Brain microvascular endothelial cell (primary cell): ENCODE measurements around the gene SF3A2.

Source experiments
- DNase-seq: peaks from one replicate; pipeline ENCODE4 v3.0.0-alpha.2; 2020
- H3K27ac ChIP-seq: fragments of 250-450 bp; sonication (Bioruptor Pico); 2 replicates; pipeline ENCODE4 v1.5.1; 2020; ENCODE audit warnings: mild to moderate bottlenecking, moderate library complexity
- H3K27me3 ChIP-seq: fragments of 250-450 bp; sonication (Bioruptor Pico); replicated peaks from 2 replicates; pipeline ENCODE4 v1.5.1; 2020; ENCODE audit warnings: mild to moderate bottlenecking
- H3K36me3 ChIP-seq: fragments of 250-450 bp; sonication (Bioruptor Pico); replicated peaks from 2 replicates; pipeline ENCODE4 v1.5.1; 2020; ENCODE audit warnings: mild to moderate bottlenecking
- H3K4me3 ChIP-seq: 2 replicates; pipeline ENCODE4 v1.5.1; 2011; ENCODE audit warnings: low read depth, mild to moderate bottlenecking, control low read depth, low read length, moderate library complexity
- in situ Hi-C: cut with HindIII; loops from 2 replicates; pipeline ENCODE4 v1.10.0; 2017; ENCODE audit warnings: low sequenced_read_pairs, low pct_ligation_motif_present
- TF ChIP-seq, protein P1 (sequence below): IDR thresholded peaks from 2 replicates; pipeline ENCODE4 v1.5.1; 2011; ENCODE audit warnings: low read depth, mild to moderate bottlenecking, moderate library complexity, low read length, control low read depth, inconsistent platforms; ENCODE audit errors: missing control alignments

The SF3A2 gene

DNA sequence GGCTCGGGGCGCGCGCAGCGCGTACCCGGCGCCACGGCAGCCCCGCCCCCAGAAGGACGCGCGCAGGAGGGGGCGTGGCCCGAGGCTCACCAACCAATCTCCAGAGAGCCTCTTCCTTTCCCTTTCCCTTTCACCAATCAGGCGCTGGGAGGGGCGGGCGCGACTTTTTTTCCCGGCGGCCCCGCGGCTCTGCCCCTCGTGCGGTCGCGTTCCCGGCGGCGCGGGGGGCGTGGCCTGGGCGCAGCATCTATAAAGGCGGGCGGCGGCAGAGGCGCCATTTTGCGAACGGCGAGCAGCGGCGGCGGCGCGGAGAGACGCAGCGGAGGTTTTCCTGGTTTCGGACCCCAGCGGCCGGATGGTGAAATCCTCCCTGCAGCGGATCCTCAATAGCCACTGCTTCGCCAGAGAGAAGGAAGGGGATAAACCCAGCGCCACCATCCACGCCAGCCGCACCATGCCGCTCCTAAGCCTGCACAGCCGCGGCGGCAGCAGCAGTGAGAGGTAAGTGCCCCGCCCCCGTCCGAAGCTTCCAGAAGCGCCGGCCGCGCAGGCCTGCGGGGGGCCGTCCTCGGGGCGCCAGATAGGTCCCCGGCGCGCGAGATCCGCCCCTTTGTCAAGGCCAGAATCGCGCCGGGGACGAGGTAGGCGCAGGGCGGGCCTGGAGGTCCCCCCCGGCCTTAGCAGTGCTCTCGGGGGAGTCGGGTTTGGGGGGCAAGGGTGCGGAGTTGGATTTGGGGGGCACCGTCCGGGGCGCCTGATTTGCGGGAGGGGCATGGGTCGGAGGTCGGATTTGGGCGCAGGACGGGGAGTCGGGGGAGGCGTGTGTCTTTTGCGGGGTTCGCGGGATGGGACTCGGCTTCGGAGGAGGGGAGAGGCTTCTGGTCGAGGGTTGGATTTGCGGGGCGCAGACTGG is 32.9 kb downstream of the SF3A2 start:
- Histone ChIP-seq H3K27ac (peak overlapping the region; percentile 95), H3K36me3 (peaks cover 33% of the 10 kb centered on the region), H3K27me3 (no peaks in the 10 kb centered on the region), H3K4me3 (peak overlapping the region; percentile 96)
- peak; percentile 93 for DNase-seq
- in situ Hi-C loops: no loop called here
- TF ChIP-seq, protein P1, sequence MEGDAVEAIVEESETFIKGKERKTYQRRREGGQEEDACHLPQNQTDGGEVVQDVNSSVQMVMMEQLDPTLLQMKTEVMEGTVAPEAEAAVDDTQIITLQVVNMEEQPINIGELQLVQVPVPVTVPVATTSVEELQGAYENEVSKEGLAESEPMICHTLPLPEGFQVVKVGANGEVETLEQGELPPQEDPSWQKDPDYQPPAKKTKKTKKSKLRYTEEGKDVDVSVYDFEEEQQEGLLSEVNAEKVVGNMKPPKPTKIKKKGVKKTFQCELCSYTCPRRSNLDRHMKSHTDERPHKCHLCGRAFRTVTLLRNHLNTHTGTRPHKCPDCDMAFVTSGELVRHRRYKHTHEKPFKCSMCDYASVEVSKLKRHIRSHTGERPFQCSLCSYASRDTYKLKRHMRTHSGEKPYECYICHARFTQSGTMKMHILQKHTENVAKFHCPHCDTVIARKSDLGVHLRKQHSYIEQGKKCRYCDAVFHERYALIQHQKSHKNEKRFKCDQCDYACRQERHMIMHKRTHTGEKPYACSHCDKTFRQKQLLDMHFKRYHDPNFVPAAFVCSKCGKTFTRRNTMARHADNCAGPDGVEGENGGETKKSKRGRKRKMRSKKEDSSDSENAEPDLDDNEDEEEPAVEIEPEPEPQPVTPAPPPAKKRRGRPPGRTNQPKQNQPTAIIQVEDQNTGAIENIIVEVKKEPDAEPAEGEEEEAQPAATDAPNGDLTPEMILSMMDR: peak; percentile 23

DNA sequence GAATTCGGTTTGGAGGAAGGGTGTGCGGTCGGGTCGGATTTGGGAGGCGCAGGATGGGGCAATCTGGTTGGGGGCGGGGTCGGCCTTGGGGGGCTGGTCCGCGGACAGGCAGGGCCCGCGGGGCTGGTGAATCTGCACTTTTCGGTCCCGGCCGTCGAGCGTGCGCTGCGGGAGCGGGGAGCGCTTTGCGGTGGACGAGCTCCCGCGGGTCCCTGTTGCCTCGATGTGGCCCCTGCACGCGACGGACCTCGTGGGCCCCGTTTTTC is 33.5 kb downstream of the SF3A2 start:
- no peak for DNase-seq
- Histone ChIP-seq H3K36me3 (peaks cover 33% of the 10 kb centered on the region), H3K27me3 (no peaks in the 10 kb centered on the region), H3K4me3 (peak overlapping the region; percentile 96), H3K27ac (peak overlapping the region; percentile 95)
- in situ Hi-C loops: no loop called here
- TF ChIP-seq, protein P1: no peak

DNA sequence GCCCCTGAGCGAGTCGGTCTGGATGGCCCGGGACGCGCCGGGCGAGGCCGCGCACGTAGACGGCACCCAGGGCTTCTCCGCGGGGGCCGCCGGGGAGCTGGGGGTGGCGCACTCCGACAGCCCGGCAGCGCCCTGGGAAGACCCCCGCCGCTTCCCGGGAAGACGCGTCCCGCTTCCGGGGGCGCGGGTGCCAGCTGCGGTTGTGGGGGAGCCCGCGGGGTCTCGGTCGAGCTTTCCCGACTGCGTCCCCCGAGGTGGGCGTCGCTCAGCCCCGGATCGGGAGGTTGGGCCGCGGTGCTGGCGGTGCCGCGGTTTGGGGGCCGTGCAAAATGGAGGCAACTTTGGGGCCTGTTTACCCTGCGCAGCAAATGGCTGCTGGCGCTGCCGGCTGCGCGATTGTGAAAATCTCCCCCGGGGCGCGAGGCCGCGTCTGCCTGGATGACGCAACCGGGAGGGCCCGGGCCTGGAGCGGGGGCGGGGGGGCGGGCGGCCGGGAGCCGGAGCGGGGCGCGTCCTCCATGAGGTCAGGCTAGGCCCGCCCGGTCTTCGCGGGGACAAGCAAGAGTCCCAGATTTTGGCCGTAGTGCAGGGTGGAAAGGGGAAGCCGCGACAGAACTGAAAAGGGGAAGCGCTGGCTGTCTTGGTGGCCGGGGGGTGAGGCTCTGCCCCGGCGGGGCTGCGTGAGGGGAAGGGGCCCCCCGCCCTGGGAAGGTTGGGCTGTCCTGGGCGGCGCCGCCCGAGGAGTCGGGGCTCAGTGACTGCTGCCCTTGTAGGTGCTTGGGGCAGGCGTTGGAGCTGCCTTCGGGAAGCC is 34.0 kb downstream of the SF3A2 start:
- peaks cover 37% of the 10 kb centered on the region for H3K36me3 ChIP-seq
- TF ChIP-seq, protein P1: no peak
- in situ Hi-C loops: no loop called here
- H3K4me3 ChIP-seq: peak overlapping the region; percentile 96
- no peaks in the 10 kb centered on the region for H3K27me3 ChIP-seq
- H3K27ac ChIP-seq: peak overlapping the region; percentile 95
- peak; percentile 69 for DNase-seq

DNA sequence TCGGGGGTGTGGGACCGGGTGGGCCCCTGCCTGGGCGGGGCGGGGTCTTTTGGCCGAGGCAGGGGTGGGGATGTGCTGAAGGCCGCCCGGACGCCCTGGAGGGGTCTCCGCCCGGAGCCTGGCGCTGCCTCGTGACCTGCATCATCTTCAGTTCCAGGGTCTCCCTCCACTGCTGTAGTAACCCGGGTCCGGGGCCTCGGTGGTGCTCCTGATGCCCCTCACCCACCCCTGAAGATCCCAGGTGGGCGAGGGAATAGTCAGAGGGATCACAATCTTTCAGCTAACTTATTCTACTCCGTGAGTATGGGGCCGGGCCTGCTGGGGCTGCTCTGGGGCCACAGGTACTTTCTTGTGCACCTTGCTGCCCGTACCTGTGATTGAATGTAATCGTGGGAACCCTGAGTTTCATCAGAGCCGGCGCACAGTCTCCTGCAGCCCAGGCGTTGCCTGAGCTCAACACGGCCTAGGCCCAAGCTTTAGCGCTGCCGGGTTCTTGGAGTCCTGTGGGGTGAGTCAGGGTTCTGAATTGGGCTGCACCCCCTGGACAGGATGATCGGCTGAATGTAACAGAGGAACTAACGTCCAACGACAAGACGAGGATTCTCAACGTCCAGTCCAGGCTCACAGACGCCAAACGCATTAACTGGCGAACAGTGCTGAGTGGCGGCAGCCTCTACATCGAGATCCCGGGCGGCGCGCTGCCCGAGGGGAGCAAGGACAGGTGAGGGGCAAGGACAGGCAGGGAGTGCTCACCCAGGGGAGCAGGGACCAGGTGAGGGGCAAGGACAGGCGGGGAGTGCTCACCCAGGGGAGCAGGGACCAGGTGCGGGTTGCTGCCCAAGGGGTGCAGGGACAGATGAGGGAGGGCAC is 34.8 kb downstream of the SF3A2 start:
- Histone ChIP-seq H3K27ac (peak overlapping the region; percentile 95), H3K4me3 (peak overlapping the region; percentile 96), H3K36me3 (peaks cover 37% of the 10 kb centered on the region), H3K27me3 (no peaks in the 10 kb centered on the region)
- TF ChIP-seq, protein P1: no peak
- in situ Hi-C loops: no loop called here
- DNase-seq: peak; percentile 55

DNA sequence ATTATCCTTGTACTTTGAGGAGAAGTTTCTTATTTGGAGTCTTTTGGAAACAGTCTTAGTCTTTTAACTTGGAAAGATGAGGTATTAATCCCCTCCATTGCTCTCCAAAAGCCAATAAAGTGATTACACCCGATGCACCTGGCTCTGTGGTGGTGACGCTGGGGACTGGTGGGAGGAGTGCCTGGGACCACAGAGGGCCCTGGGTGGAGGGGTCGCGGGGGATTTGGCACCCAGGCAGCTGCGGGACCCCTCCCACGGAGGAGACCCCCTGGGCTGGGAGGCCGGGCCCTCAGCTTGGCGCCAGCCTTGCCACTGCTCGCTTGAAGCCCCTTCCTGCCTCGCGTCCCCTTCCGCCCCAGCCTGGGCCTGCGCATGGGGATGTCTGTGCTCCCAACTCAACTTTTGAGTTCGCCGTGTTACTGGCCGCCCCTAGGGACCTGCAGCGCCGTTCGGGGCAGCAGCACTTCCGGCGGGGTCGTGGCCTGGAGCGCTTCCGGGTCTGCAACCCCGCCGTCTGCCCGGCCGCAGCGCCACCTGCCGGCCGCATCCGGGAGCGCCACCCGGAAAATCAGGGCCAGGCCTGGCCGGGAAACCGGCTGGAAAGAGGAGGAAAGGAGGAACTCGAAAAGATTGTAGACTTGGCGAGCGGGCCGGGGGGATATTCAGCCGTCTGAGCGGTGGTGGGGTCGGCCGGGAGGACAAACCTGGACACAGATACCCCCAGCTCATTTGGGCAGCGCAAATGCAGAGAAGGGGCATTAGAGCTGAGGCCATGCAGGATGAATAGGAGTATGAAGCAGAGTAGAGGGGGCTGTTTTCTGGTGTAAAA is 36.9 kb downstream of the SF3A2 start:
- no peak for DNase-seq
- Histone ChIP-seq H3K36me3 (peaks cover 37% of the 10 kb centered on the region), H3K27ac (peak overlapping the region; percentile 21), H3K27me3 (no peaks in the 10 kb centered on the region), H3K4me3 (peak overlapping the region; percentile 39)
- TF ChIP-seq, protein P1: peak; percentile 74
- in situ Hi-C loops: no loop called here
